NCI-H345 treated with DMSO at 0.1 percent for 48 hours (cell line): ENCODE results near the gene MTOR.
A peak's percentile ranks its signal among the peaks of the same experiment; 100 is the strongest.
"Not testable (repeated sequence)": the region's sequence is repeated elsewhere in the genome, so short reads cannot be mapped to it uniquely, and the experiment has no call there.

Source experiments
- DNase-seq: peaks from one replicate; lab custom pipeline; 2025; ENCODE audit not compliant: unreplicated experiment; lab: John Stamatoyannopoulos, UW

Gene MTOR

DNA sequence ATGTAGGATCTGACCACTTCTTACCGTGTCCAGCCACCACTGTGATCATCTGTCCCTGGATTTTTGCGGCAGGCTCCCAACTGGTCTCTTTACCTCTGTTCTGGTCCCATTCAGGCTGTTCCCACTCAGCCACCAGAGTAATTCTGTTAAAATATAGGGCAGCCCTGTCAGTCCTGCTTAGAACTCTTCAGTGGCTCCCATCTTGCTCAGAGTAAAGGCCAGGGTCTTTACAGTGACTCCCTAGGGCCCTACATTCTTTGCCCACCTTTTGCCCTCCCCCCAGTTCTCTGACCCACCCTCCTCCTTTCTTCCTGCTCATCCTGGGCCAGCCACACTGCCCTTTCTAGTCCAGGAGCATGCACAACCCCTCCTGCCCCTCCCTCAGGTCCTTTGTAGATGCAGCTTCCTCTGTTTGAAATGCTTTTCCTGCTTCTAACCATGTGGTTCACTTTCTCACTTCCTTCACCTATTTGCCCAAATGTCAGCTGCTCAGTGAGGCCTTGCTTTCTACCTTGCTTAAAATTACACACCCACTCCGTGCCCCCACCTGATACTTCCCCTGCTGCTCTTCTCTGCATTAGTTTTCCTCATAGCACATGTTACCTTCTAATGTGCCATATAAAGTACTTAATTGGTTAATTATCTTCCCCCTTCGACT lies 18.5 kb upstream of the MTOR start:
- DNase-seq, result no peak

DNA sequence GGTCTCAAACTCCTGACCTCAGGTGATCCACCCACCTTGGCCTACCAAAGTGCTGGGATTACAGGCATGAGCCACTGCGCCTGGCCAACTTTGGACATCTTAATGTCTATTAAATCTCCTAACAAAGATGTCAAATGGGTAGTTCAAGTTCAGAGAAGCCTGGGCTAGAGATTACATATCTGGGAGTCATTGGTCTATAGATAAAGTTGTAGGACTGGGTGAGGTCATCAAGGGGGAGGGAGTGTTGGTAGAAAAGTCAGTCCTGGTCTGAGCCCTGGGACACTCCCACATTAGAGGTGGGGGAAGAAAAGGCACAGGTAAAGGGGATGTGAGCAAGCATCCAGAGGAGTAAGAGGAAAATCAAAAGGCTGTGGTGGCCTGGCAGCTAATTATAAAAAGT lies 17.3 kb upstream of the MTOR start:
- DNase-seq, result no peak

DNA sequence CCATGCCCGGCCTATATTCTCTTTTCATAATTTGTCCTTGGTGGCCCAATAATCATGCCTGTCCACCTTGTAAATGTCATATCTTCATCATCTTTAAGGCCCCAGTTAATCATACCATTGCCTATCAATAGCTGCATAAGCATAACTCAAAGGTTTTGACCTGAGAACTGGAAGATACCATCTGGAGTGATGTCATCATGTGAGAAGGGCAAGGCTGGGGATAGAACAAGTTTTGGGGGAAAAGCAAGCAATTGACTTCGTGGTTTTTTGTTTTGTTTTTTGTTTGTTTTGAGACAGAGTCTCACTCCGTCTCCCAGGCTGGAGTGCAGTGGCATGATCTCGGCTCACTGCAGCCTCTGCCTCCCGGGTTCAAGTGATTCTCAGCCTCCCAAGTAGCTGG lies 16.8 kb upstream of the MTOR start:
- no peak for DNase-seq

DNA sequence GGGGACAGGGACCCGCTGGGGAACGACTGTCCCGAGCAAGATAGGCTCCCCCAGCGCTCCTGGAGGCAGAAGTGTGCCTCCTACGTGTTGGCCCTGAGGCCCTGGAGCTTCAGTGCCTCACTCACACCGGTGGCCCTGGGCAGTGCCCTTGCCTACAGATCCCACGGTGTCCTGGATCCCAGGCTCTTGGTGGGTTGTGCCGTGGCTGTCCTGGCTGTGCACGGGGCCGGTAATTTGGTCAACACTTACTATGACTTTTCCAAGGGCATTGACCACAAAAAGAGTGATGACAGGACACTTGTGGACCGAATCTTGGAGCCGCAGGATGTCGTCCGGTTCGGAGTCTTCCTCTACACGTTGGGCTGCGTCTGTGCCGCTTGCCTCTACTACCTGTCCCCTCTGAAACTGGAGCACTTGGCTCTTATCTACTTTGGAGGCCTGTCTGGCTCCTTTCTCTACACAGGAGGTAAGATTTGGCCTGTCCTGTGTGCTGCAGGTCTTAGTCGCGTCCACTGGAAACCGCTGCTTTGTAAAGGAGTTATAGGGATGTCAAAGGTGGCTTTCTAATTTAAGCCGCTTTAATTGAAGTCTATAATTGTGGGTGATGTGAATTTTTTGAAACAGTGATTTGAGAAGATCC lies 11.4 kb upstream of the MTOR start:
- no peak for DNase-seq

DNA sequence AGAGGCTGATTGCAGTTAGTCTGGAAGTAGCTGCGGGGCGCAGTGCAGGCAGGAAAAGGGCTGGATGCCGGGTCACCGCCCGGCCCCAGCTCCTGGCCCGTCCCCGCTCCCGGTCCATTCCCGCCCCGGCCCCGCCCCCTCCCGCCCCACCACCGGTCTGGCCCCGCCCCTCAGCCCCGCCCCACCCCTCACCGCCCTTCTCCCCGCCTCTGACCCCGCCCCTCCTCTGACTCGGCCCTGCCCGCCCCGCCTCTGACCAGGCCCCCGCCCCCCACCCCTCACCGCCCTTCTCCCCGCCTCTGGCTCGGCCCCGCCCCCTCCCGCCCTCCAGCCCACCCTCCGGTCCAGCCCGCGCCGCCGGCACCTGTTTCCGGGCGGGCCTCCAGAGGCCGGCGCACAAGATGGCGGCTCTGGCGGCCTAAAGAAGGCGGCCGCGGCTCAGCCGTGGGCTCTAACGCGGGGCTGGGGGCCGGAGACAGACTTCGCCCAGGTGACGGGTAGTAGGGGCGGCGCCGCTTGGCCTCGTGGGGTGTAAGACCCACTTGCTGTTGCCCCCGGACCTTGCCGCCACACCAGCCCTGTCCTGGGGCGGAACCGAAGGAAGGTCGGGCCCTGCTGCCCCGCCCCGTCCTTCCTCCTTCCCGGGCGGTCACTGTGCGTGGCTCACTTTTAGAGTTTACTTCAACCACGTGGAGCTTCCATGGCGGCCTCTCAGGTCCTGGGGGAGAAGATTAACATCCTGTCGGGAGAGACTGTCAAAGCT lies 10.7 kb upstream of the MTOR start, which contains the start of gene UBIAD1:
TSS of gene UBIAD1 (plus strand) at position 367 of the 763 bp plus-strand sequence. CDS start at position 701, 334 bp downstream.
- DNase-seq, result peak; percentile 62

DNA sequence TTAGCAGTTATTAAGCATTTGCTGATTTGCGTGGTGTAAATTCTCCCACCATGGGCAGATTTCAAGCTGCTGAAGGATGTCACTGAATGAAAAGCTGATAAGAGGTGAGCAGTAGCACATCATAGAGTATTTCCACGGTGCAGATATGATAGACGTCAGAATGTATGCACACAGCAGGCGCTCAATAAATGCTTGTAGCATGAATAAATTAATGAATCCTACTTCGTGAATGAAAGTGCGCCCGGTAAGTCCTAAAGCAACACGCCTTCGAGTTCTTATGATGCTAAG lies 10.1 kb upstream of the MTOR start:
- no peak for DNase-seq

DNA sequence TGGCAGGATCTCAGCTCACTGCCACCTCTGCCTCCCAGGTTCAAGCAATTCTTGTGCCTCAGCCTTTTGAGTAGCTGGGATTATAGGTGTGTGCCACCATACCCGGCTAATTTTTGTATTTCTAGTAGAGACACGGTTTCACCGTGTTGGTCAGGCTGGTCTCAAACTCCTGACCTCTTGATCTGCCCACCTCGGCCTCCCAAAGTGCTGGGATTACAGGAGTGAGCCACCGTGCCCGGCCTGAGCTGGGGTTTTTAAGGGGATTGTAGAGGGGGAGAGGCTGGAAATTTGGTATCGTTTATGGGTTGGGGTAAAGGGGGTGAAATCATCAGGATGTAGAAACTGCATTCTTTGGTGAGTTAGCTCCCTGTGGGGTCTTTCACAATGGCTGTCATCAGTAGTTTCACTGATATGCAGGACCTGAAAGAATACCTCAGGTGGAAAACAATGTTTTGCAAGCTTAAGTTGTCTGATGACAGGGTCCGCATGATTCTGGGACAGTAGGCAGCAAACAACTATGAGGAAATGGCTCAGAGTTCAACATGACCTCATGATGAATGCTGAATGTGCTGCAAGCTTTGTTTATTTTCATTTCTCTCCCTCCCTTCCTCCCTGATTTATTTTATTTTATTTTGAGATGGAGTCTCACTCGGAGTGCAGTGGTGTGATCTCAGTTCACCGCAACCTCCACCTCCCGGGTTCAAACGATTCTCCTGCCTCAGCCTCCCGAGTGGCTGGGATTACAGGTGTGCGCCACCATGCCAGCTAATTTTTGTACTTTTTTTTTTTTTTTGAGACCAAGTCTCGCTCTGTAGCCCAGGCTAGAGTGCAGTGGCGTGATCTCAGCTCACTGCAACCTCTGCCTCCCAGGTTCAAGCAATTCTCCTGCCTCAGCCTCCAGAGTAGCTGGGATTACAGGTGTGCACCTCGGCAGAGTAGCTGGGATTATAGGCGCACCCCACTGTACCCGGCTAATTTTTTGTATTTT lies 5.3 kb upstream of the MTOR start:
- DNase-seq, result not testable (repeated sequence)

DNA sequence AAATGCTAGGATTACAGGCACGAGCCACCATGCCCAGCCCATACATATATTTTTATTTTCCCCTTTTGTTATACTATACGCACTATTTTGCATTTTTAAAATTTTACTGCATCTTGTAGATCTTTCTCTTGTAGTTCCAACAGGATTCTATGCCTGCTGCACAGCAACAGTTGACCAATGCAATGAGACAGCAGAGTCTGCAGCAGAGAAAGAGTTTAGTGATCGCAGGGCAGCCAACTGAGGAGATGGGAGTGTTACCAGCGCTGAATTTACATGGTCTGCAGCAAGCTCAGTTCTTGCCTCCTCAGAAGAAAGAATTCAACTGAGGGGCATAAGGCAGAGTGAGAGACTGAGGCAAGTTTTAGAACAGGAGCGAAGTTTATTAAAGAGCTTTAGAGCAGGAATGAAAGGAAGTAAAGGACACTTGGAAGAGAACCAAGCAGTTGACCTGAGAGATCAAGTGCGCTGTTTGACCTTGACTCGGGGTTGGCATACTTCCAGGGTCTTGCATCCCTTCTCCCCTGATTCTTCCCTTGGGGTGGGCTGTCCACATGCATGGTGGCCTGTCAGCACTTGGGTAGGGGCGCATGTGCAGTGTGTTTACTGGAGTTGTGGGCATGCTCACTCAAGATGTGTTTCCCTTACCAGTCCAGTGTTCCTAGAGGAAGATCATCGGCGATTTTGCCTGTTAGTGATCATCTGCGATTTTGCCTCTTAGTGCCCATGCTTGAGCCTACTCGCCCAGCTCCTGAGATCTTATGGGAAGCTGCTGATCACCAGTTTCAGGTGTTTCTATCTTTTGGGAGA lies 4.1 kb upstream of the MTOR start:
- DNase-seq, result no peak

DNA sequence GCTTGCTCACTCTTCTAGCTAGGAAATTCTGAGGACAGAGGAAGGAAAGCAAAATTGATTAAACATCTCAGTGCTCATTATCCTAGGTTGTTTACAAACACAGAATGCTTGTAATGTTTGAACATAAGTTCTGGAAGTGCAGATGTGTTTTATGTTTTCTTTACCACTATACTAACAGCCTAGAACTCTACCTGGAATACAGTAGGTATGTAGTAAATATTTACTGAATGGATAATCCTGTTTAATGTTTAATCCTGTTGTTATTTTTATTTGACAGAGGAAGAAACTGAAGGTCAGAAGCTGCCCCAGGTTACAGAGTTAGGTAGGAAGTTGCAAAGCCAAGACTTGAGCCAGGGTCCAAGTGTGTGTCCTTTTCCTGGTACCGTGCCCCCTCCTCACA lies 6.1 kb downstream of the MTOR start:
- DNase-seq, result no peak

DNA sequence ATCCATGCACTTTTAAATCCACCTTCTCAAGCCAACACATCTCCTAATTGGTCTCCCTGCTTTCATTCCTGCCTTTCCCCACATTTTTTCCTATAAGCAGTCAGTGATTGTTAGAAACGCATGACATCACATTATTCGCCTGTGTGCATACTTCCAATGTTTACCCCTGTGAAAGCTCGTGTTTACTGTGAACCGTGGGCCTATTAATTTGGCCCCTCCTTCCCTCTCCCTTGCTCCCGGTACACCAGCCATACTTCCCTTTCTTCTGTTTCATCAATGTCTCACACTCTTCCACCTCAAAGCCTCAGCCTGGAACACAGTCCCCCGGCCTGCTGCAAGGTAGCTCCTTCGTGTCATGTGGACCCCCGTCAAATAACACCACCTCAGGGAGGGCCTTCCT lies 9.1 kb downstream of the MTOR start:
- DNase-seq, result no peak

DNA sequence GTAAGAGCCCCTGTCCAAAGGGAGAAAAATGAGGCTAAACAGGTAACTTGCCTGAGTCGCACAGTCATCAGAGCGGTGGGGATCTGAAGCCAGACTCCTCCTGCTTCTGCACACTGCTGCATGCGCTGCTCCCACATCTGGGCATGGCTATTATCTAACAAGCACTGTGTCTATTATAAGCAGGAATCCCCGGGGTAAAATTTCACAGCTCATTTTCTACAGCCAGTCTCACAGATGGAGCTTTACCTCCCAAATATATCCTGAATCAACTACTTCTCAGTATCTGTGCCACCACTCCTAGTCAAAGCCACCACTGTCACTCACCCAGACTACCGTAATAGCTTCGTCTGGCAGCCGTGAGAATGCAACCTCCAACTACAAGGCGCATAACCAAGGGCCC lies 9.8 kb downstream of the MTOR start:
- no peak for DNase-seq

DNA sequence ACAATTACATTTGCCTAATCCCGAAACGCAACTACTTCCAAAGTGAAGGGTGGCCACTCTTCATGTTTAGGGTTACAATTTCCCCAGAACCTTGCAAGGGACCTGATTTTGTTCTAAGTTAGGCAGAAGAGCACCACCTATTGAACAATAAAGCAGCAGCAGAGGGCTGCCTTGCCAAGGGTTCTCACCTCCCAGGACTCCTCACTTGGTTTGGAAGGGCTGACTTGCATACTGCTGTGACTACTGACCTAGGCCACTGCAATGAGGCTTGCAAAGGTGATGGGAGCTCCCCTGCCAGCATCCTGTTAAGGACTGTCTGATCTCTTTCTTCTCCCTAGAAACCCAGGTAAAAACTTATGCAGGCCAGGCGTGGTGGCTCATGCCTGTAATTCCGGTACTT lies 14.2 kb downstream of the MTOR start:
- DNase-seq, result no peak

DNA sequence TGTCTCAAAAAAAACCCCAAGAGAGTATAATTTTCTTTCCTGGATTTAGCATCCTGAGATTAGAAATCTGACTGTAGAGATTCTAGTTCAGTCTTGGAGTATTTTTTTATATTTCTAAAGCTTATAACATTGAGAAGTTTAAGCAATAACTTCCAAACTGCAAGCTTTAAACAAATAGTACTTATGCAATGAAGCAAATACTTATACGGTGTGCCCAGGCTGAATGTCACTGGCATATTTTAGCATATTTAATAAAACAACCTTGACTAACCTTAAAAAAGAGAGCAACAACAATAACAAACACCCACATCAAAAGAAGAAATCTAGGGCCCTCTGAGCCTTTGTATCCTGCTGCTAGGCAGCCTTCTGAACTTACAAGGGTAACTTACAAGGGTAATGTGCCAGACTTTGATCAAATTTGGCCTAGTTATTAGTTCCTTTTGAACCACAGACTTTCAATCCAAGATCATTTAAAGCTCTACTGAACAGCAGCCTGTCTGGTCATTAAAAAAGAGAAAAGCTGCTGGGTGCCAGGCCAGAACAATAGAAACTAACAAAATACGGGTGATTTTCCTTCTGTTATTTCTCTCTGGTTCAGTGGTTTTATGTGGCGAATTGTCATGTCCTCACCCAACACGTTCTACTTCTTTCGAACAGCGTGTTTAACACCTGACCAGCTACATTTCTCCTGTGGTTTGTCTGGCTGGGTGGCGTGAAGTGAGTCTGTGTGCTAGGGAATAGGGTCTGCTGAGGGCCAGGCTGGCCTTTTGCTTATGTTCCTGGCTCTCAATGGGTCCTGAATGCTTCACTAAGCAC lies 16.2 kb downstream of the MTOR start:
- DNase-seq, result no peak

DNA sequence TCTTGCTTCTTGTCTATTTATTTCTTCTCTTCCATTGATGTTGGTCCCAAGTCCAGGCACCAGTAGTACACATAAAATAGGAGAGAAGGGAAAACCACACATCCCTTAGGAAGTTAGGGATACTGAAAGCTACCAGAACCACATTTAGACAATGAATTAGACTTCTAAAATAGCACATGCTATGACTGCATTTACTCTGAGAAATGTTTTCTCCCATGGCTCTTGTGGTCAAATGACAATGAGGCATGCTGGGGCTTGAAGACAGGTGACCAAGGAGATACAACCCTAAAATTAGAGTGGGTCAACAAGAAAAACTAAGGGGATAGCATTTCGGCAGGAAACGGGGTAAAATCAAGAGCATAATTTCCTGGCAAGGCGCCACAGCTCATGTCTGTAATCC lies 17.1 kb downstream of the MTOR start:
- DNase-seq, result no peak

DNA sequence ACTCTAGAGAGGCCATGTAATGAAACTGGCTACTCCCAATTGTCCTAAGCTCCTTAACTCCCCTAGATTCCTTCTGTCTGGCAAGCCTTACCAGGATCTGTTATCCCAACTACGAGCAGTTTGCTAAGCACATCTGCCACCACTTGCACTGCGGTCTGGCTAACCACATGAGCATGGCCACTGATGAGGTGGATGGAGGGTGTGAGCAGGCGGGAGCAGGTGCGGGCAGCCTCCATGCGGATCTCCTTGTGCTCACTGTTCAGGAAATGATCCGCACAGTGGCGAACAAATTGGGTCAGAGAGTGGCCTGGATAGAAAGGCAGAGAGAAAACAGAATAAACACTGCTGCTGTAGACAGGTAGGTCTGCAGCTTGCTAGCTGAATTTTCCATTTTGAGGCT lies 24.0 kb downstream of the MTOR start:
- DNase-seq, result no peak

DNA sequence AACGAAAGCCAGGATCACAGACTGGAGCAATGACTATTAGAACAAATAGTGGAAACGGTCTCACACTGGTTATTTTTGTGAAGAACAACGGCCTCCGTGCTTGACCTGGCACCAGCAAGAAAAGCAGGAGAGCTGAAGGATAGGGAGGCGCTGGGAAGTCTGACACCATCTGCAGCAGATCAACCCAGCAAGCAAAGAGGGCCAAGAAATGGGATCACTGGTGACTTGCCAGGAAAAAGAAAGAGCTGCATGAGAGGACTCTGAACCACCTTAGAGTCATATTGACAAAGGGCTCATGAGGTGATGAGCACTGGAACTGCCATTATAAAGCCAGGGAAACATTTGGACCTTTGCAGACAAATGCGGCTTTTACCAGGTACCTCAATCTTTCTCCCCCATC lies 25.0 kb downstream of the MTOR start:
- no peak for DNase-seq

DNA sequence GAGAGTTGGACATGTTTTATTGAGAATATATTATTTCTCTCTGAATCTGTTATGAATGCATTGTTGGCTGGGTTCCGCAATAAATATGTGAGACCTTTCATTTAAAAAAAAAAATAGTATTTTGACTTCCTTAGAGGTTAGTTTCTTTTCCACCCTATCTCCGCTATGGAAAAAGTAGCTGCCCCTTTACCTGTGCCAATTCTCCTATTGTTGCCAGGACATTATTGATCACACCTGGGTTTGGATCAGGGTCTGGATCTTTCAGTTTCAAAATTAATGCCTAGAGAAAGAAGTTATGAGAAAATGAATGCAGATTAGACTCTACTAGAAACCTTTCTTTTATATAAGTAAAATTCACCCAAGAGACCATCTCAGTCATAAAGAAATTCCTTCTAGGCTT lies 29.1 kb downstream of the MTOR start:
- no peak for DNase-seq

DNA sequence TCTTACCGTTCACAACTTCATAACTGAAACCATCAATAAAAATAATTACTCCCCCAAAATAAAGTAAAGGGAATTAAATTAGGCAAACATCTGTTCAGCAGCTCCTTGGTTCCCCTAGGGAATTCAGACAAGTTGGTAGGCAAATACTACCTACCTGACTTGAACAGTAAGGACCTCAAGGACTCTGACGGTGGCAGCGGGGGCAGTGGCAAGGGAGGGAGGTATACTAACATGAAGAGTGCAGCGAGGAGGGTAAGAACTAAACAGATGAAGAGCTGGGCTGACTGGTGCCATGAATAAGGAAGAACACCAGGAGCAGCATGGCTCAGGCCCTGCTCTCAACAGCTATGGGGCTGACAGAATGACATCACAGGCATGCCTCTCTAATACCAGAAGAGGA lies 33.1 kb downstream of the MTOR start:
- DNase-seq, result no peak
